GM18507 (cell line): ENCODE measurements around the gene SH3TC1.
A peak's percentile ranks its signal among the peaks of the same experiment; 100 is the strongest.

Experiments used
- DNase-seq: peaks from one replicate; pipeline ENCODE4 v3.0.0; 2011; ENCODE audit warnings: low read depth; ENCODE audit not compliant: insufficient read length; ENCODE audit errors: extremely low spot score
- FAIRE-seq: peaks from 2 replicates; lab custom pipeline; 2011; peaks lifted over from hg19 to GRCh38; lab: Jason Lieb, UNC

The SH3TC1 gene

DNA sequence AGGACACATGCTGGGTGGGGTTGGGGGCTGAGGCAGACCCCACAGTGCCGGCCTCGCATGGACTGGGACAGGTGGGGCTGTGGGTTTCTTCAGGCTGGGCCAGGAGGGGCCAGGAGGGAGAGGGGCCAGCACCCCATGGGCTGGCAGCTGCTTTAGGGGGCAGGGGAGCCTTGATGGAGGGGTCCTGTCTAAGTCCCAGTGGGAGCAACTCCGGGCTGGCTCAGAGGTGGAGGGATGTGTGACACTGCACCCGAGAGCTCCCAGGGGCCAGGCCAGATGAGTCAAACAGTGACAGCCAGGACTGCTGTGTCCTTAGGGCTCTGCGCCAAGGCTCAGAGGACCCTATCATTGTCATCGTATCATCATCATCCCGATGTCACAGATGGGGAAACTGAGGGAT, 36.1 kb upstream of the SH3TC1 start:
- no peak for DNase-seq
- no peak for FAIRE-seq

DNA sequence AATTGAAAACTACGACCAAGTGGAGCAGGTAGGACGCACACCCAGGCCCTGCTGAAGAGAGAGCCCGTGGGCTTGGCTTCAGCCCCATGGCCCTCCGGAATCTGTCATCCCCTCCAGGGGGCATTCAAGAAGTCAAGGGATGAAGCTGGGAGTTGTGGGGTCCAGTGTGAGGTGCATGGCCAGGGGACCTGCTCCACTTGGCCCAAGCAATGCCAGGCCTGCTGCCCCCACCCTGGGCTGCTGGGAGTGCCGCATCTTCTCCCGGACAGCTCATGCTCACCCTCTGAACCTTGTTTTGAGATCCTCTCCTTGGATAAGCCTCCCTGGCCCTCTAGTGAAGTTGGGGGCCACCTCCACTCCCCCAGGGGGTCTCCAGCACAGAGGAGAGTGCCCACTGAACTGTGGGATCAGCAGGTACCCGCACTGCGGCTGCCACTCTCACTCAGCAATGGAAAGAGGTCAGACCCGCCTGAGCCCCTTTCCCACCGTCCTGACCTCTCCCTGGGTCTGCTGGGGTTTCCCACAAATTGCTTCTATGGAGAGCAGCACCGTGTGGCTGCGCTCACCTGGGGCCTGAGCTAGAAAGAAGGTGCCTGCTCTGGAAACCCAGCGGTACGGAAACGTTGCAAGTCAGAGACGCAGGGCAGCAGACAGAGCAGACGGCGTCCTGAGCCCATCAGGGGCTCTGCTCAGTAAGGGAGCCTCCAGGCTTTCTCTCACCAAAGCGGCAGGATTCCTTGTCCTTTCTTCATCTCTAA, 35.5 kb upstream of the SH3TC1 start:
- no peak for DNase-seq

DNA sequence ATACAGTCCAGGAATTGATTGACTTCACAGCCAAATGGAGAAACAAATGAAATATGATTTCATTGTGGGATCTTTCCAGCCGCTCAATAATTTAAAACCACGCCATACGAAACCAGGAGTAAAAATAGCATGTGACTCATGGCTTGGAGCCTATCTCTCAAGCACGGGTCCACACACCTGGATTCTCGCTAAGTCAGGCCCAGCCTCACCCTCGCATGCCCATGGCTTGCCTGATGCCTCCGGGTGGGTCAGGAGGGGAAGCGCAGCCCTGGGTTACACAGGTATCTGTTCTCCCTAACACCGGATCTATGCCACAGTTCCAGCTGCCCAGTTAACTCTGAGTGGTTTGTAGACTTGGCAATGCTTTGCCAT, 34.9 kb upstream of the SH3TC1 start:
- DNase-seq (no peak), FAIRE-seq (no peak)

More for the DNA sequence above, 35.5 kb upstream of the SH3TC1 start:
- no peak for FAIRE-seq

DNA sequence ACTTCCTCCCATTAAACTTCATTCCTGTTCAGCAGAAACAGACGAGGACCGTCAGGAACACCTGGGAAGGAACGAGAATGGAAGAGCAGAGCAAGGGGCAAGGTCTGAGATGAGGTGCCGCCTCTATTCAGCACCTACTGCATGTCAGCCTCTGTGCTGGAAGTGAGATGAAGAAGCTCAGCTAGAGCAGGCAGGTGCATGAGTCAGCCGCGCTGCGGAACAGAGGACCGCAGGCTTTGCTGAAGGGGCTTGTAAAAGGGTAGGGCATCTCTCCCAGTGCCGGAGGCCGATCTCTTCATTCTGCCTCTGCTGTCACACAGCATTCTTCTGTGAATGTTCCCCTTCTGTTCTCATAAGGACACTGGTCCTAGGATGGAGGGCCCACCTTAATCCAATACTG, 34.4 kb upstream of the SH3TC1 start:
- DNase-seq (no peak), FAIRE-seq (no peak)

DNA sequence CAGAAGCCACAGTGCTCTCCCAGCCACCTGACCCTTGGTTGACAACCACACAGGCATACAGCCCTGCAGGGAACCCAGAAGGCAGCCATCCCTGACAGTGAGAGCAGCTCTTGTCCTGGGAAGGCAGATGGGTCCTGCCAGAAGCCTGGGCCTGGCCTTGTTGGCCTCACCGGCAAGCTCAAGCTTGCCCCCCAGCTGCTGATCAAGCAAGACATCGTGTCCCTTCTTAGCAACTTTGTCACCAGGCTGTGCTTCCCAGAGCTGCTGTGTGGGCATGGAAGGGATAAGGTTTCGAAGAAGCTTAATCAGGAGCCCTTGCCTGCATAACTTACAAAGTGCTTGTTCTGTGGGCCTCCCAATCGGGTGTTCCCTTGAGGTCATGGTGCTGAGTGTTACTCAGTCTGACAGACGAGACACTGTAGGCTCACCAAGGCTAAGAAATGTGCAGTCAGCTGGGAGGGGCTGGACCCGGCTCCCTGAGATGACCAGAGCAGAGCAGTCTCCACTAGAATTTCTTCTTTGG, 33.7 kb upstream of the SH3TC1 start:
- FAIRE-seq, result no peak

DNA sequence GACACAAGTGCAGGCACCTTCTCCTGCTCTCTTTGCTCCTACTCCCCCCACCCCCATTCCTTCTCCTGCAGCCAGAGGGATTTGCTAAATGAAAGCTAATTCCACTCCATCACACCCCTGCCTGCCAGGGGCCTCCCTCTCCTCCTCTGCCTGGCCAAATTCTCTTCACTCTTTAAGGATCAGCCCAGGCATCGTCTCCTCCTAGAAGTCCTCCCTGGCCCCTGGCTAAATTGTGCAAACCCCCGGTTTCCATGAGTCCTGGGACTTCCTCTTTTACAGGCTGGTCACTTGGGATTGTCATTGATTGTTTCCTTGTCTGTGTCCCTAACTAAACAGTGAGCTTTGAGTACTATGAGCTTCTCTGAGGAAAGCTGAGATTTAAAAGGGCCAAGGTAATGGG, 31.8 kb upstream of the SH3TC1 start:
- no peak for FAIRE-seq
- DNase-seq, result no peak

More for the DNA sequence above, 33.7 kb upstream of the SH3TC1 start:
- DNase-seq, result no peak

DNA sequence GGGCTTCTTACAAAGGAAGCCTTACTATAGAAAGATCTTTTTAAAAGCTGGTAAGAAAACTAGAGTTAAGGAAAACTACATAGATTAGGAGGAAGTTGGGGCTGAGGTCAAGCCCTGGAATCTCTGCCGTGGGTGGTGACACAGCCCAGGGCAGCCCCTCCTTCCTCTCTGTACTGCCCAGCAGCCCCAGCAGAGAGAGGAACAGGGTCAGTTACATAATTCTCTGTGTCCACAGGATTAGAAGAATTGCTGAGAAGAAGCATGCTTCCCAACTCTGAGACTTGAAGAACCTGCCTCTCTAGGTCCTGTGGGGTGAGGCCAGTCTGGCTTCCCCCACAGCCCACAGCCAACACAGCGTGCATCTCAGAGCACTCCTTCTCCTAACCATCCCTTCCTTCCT, 31.3 kb upstream of the SH3TC1 start:
- no peak for FAIRE-seq
- no peak for DNase-seq

DNA sequence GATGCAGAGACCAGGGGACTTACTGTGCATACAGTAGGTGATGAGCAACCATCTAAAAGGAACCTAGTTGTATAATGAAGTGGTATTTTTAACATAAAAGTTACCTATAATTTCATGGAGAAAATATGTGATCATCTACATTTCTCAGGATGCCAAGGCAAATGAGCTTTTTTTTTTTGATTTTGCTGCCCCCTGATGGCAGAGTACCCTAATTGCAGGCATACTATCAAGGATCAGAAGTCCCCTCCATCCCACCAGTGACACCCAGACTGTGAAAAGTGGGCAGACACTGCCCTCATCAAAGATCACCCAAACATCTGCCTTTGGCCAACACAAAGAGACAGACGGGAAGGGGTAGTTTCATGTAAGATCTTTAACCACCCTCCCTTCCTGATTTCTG, 30.9 kb upstream of the SH3TC1 start:
- no peak for DNase-seq
- no peak for FAIRE-seq

DNA sequence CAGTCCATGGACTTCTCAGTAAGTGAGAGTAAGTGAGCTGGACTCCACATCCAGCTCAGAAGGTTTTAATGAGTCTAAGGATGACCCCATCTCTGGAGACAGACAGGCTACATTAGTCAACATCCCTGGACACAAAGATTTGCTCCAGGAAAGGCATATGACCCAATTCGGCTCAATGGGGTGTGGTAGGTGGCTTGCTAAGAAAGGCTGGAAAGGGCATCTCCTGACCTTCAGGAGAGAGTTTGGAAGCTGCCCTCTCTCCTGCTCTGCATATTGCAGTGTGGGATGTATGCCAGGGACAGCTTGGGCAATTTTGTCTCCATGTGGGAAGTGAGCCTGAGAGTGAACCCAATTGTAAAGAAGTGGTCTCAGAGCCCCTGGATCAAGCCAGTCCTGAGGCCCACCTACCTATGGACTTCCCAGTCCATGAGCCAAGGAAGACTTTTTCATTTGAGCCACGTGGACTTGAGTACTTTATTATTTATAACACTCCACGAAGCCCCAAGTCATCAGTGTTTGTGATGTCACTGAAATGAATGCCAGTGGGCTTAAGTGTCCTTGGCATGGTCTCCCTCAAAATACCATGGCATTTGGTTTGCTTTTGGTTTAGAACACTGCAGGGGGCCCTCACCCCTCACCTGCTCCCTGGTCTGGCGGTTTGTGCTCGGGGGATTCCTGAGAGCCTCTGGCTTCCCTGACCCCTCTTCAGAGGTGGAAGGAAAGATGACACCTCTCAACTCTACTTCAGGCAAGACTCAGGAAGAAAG, 30.1 kb upstream of the SH3TC1 start:
- no peak for FAIRE-seq

DNA sequence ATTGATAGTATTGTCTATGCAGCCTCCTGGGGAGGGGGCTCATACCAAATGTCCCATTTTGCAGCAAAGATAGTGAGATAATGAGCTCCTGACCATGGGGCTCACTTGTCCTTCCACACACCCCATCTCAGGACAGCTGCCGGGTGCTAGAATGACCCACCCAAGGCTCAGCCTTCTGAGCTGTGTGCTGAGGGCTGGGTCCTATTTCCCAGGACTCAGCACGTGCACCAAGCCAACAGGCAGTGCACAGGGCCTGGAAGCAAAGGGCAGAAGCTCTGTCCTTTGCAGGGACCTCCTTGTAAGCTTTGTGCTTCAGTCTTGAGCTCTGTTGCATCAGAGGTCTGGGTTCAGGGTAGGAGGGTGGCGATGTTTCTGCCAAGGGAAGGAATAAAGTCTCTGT, 29.3 kb upstream of the SH3TC1 start:
- DNase-seq, result no peak

More for the DNA sequence above, 30.1 kb upstream of the SH3TC1 start:
- DNase-seq, result no peak

DNA sequence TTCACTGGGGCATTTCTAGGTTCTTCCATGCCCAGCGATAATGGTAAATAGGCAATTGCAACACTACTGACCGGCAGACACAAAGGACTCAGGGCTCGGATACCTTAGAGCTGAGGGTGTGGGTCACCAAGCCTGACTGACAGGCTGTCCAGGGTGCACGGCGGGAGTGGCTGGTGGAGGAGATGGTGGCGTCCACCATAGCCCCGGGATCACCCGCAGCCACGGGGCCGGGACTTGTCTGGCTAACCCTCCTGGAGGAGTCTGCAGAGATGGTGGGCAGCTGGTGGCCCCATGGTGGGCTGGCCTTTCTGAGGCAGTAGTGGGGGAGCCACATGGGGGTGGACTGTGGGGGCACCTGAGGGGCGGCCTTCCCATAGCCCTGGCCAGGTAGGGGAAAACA, 28.7 kb upstream of the SH3TC1 start:
- DNase-seq (no peak), FAIRE-seq (no peak)

More for the DNA sequence above, 29.3 kb upstream of the SH3TC1 start:
- FAIRE-seq, result no peak

DNA sequence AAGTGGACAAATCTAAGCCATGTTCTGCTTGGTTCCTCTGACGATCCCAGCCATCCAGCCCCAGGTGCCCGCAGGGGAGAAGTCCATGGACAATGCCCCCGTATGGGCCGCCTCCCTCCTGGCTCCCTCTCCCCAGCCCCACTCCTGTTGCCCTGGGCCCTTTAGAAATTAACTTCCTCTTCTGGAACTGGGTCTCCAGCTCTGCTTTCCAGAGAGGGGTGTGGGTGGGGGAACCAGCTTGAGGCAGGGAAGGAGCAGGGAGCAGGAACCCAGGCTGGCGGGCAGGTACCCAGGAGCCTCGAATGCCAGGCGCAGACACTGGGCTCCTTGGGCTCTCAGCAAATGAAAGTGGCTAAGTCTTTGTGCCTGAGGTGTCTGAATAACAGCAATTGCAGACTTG, 27.8 kb upstream of the SH3TC1 start:
- no peak for DNase-seq
- FAIRE-seq, result no peak

DNA sequence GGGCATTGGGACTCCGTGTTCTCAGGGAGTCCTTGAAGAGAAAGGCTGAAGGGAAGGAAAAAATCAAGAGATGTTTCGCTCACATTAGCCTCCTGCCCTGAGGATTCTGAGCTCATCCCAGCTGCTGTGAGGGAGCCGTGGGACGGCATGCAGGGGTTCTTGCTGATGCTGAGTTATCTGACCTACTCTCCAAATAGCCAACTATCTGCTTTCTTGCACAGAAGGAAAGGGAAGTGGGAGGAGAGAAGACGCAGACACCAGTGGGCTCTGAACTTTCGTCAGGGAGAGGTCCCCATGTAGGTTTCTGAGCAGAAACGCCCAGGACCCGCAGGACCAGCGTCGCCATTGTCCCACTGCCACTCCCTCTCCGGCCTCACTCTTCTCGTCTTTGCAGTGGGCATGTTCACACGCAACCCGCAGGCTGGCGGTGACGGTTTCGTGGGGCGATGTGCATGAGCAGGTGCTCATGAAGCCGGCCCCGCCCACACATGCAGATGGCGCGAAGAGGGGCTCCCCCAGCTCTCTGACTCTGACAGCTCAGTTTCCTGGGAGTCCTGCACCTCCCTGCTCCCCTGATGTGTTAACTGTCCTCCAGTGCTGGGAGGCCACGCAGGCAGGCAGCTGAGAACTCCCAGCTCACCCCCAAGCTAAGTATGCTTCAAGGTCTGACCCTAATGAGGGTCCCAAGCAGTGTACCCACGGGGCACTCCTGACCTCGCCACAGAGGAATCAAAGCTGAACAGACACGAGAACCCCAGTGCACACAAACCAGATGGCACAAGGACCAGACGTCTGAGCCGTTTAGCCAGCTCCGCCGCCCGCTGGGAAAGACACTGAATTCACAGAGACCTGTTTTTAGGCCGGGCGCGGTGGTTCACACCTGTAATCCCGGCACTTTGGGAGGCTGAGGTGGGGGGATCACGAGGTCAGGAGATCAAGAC, 26.8 kb upstream of the SH3TC1 start:
- FAIRE-seq (peak; percentile 86), DNase-seq (peak; percentile 48)

DNA sequence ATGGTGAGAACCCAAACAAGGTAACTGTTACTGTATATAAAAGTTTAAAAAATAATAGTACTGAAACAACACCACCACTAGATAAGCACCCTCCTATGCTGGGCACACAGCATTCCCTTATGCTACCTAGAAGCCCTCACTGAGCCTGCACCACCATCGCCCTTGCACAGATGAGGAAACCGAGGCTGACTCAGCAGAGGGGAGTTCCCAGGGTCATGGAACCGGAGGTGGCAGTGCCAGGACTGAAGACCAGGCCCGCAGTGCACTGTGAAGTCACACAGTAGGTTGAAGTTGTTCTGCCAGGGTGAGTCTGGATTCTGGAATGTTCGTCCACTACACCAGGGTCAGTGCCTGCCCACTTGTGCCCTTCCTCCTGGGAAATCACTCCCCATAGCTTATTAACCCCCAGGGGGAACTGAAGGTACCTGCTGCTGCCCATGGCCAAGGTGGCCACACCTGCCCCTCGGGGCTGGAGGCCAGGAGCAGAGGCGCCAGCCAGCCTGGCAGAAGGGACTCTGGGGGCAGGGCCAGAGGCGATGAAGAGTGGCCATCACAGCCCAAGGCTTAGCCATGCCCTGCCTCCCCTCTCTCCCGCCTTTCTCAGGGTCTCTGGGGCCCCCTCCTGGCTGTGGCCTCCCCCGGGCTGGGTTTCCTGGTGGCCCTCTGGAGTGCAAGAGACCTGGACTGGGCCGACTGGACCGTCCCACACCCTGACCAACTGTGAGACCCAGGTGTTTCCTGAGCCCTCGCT, 25.4 kb upstream of the SH3TC1 start:
- no peak for DNase-seq

DNA sequence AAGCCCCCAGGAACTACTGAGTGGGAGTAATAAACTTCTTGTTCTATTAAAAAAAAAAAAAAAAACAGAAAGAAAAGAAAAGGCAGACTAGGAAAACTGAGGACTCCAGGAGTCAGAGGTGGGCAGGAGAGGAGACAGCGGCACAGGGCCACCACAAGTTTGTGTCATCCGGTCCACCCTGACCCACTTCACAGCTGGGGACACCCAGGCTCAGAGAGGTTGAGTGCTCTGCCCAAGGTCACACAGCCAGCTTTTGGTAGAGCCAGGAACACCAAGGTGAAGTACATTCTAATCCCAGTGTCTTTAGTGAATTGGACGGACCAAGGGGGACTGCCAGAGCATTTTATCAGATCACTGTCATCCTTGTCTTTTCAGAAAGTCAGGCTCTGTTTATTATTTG, 24.1 kb upstream of the SH3TC1 start:
- DNase-seq (no peak), FAIRE-seq (no peak)

More for the DNA sequence above, 25.4 kb upstream of the SH3TC1 start:
- FAIRE-seq, result no peak

DNA sequence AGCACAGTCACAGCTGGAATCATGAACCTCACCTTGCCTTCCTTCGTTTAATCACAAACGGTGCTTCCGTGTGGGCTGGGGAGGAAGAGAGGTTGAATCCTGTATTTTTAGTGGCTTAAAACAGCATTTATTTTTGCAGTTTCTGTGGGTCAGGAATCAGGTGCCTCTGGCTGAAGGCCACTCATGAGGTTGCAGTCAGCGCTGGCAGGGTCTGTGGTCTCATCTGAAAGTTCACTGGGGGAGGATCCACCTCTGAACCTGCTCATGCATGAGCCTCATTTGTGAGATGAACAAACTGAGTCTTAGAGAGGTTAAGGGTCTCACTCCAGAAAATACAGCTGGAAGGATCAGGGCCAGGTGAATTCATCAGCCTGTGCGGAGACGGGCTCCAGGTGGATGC, 23.4 kb upstream of the SH3TC1 start:
- FAIRE-seq, result peak; percentile 31
- no peak for DNase-seq

DNA sequence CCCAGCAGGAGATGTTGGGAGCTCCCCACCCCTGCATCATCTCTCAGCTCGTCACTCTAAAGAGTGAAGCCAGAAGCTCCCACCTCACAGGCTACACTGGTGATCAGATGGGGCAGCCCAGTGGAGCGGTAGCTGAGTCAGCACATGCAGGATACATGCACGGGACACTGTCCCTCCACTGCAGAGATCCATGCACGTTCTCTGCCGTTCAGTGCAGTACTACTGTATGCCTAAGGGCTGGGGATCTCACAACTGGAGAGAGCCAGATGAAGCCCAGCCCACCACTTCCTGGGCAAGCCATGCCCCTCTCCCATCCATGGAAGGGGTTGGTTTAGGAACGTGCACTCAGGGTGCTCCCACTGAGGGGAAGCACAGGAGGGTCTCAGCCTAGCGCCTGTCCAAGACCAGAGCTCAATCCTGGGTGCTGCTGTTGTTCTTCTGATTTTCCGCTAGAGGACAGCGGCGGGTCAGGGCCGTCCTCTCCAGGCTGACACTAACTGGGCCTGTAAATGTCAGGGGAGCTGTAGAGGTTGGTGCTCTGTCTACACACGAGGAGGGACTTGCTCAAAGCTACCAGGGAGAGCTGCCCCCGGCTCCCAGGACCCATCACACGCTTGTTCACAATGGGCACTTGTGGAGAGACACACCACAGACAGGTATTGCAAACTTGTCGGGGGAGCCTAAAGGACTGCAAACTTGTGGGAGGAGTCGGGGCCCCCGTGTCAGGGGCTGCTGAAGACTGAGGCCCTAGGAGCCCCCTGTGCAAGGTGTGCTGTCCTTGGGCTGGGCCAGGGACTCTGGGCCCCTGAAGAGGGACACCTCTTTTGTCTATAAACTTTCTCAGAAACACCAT, 22.3 kb upstream of the SH3TC1 start:
- DNase-seq, result no peak

DNA sequence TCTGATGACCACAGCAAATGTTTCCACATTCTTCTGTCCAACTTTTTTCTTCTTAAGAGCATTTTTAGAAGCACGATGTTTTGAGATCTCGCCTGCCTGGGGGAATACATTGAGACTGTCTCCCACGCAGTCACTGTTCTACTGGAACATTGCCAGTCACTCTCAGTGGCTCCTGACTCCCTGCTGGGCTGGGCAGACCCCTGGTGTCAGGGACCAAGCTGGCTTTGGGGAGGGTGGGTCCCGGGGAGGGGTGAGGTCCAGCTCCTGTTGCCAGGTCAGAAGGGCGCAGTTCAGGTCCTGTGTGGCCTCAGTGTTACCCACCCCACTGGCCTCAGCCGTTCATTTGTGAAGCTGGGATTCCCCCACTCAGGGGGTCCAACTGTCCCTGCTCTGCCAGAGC, 21.5 kb upstream of the SH3TC1 start:
- no peak for FAIRE-seq
- no peak for DNase-seq

More for the DNA sequence above, 22.3 kb upstream of the SH3TC1 start:
- FAIRE-seq, result peak; percentile 84
